HG03135 (cell line): ENCODE measurements around the gene GJD4.

ENCODE experiments used
- ATAC-seq: cut with Tn5 transposase; IDR thresholded peaks from one replicate; pipeline ENCODE4 v1.9.1; 2021; ENCODE audit warnings: mild to moderate bottlenecking, moderate library complexity; ENCODE audit not compliant: unreplicated experiment

Gene GJD4

GRCh38 chr10:35613597-35614226, 8.6 kb downstream of the GJD4 start:
- ATAC-seq = no peak

GRCh38 chr10:35614312-35614711, 9.2 kb downstream of the GJD4 start:
- no peak for ATAC-seq

- ATAC-seq = no peak
These were observed 21.9 kb downstream of the GJD4 start for GRCh38 chr10:35626971-35627507.

- no peak for ATAC-seq
These were observed 26.3 kb downstream of the GJD4 start for GRCh38 chr10:35631404-35631803.

- ATAC-seq = no peak
These were observed 26.9 kb downstream of the GJD4 start for GRCh38 chr10:35632027-35632426.

- no peak for ATAC-seq
These were observed 28.2 kb downstream of the GJD4 start for GRCh38 chr10:35633006-35633980.

- peak; percentile 64 for ATAC-seq
These were observed 30.4 kb downstream of the GJD4 start for GRCh38 chr10:35635576-35635975.

- no peak for ATAC-seq
These were observed 31.8 kb downstream of the GJD4 start for GRCh38 chr10:35636956-35637355.

GRCh38 chr10:35637462-35637861, 32.3 kb downstream of the GJD4 start:
- ATAC-seq = no peak

- no peak for ATAC-seq
These were observed 33.0 kb downstream of the GJD4 start for GRCh38 chr10:35638101-35638500.

GRCh38 chr10:35639021-35639727, 34.0 kb downstream of the GJD4 start:
- no peak for ATAC-seq

GRCh38 chr10:35639728-35640401, 34.7 kb downstream of the GJD4 start:
- no peak for ATAC-seq

- peak; percentile 38 for ATAC-seq
These were observed 35.3 kb downstream of the GJD4 start for GRCh38 chr10:35640474-35640873.

- peak; percentile 32 for ATAC-seq
These were observed 36.0 kb downstream of the GJD4 start for GRCh38 chr10:35640951-35641675.

- peak; percentile 32 for ATAC-seq
These were observed 36.5 kb downstream of the GJD4 start for GRCh38 chr10:35641676-35642034.

- peak; percentile 90 for ATAC-seq
These were observed 37.1 kb downstream of the GJD4 start, which contains the start of gene FZD8 for GRCh38 chr10:35642035-35642792. FZD8 (minus strand) TSS chr10:35642296; CDS start chr10:35641429, 867 bp downstream.

- no peak for ATAC-seq
These were observed 37.6 kb downstream of the GJD4 start for GRCh38 chr10:35642793-35643114.

GRCh38 chr10:35643151-35644049, 38.3 kb downstream of the GJD4 start:
- ATAC-seq = no peak
